Measurements from ENCODE around the gene RSL24D1. TPM values are rescaled to one million over a fixed set of nuclear protein-coding genes. Genes with fewer than 3 reads are reported as not detected.

RSL24D1 gene
- total and polyA plus RNA-seq, 7 donors: 37.9 to 73.7 (median 60.3) TPM

GRCh38 chr15:55240125-55240760 lies 43.5 kb upstream of the RSL24D1 start:
- Histone ChIP-seq H3K4me3 (no peak overlapping the region), H3K36me3 (ENCODE audit: insufficient read depth in 1 of 2, low read depth in 1 of 2) (no peaks in the 10 kb centered on the region), H3K27ac (no peak overlapping the region), H3K27me3 (ENCODE audit: insufficient read depth in 3 of 3, low read length in 2 of 3) (peaks cover 0 to 2% (median 0%) of the 10 kb centered on the region in 3 donors), H3K9me3 (no peaks in the 10 kb centered on the region), H3K4me1 (no peaks in the 10 kb centered on the region)
- WGBS, 3 donors: 66 to 76% (median 73%) methylated on average over 3 of the region's 3 CpGs
- intact Hi-C loops (cut with DNase I): no loop called here
- ATAC-seq: no peak
- no peak for DNase-seq
- no peak for TF ChIP-seq CTCF (IDR thresholded peaks at IDR 0.05)

DNA sequence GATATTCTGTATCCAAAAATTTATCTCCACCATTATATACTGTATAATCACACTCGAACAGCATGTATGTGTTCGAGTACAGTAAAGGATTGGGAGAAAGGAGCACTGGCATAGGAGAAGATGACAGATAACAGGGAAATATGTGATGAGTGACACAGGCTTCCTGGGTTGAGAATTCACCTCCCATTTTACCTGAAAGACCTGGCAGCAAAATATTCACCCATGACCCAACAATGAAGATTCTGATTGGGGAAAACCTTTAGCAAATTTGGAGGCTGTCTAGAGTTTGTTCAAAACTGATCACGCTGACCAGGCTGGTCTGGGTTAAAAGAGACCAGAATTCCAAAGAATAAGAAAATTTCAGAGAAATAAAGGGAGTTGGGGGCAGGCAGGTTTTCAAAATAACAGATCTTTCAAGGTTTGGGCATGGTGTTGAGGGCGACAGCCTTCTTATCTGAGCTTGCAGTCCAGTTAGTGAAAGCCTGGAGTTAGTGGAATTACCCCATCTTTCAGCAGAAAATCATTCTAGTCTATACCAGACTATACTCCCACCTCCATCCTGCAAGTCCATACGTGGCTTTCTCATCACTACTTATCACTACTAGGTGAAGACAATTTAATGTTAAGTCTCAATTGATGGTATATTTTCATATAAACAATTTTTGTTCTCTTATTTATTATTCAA lies 42.8 kb upstream of the RSL24D1 start:
- no peaks in the 10 kb centered on the region for H3K9me3 ChIP-seq
- H3K27ac ChIP-seq: no peak overlapping the region
- peaks cover 0 to 2% (median 0%) of the 10 kb centered on the region in 3 donors for H3K27me3 ChIP-seq (ENCODE audit: insufficient read depth in 3 of 3, low read length in 2 of 3)
- no peaks in the 10 kb centered on the region for H3K4me1 ChIP-seq
- no peak for DNase-seq
- no peak overlapping the region for H3K4me3 ChIP-seq
- WGBS, 3 donors: 77 to 91% (median 89%) methylated on average over 5 of the region's 5 CpGs
- TF ChIP-seq CTCF (IDR thresholded peaks at IDR 0.05): no peak
- H3K36me3 ChIP-seq (ENCODE audit: insufficient read depth in 1 of 2, low read depth in 1 of 2): no peaks in the 10 kb centered on the region
- intact Hi-C loops (cut with DNase I): no loop called here
- ATAC-seq: no peak

GRCh38 chr15:55238877-55239276 lies 42.1 kb upstream of the RSL24D1 start:
- no peak overlapping the region for H3K27ac ChIP-seq
- WGBS, 3 donors: 94 to 97% (median 94%) methylated on average over 2 of the region's 2 CpGs
- no peaks in the 10 kb centered on the region for H3K4me1 ChIP-seq
- no peaks in the 10 kb centered on the region for H3K9me3 ChIP-seq
- H3K27me3 ChIP-seq (ENCODE audit: insufficient read depth in 3 of 3, low read length in 2 of 3): no peaks in the 10 kb centered on the region
- DNase-seq (no peak), ATAC-seq (no peak)
- intact Hi-C loops (cut with DNase I): no loop called here
- H3K4me3 ChIP-seq: no peak overlapping the region
- no peaks in the 10 kb centered on the region for H3K36me3 ChIP-seq (ENCODE audit: insufficient read depth in 1 of 2, low read depth in 1 of 2)
- no peak for TF ChIP-seq CTCF (IDR thresholded peaks at IDR 0.05)

DNA sequence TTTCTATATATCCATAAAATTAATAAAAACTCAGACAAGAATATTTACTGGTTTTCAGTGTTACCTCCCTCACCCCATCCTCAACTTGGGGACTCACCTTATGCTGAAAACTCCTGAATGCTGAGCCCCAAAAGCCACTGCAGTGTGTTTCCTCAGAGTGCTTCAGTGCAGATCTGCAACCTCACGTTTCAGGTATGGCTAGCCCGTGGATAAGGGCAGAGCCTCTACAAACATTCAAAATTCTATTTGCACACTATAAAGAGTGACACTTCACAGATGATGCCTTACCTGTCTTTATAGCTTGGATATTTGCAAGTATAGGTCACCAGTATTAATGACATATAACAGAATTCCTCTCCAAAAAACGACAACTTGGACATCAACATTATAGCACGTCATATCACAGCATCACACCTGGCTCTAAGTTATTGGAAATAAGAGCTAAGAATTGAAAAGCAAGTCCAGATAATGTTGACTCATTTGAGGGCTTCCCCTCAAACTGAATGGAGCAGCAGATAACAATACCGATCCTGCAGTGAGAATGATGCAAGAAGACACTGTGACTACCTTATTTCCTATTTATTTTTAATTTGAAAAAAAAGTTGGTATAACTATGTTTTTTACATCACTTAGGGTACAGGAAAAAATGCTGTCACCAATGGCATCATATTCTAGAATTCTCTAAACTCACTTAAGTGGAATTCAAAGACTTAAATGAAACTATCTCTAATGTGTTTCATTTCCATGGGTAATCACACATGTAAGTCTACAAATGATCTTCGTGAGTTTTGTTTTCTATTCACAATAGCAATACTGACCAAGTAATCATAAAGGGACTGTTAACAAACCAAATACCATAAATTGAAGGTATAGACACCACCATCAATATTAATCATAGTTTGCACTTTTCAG lies 40.7 kb upstream of the RSL24D1 start:
- Histone ChIP-seq H3K4me3 (no peak overlapping the region), H3K4me1 (no peaks in the 10 kb centered on the region), H3K27ac (no peak overlapping the region), H3K36me3 (ENCODE audit: insufficient read depth in 1 of 2, low read depth in 1 of 2) (no peaks in the 10 kb centered on the region), H3K27me3 (ENCODE audit: insufficient read depth in 3 of 3, low read length in 2 of 3) (no peaks in the 10 kb centered on the region), H3K9me3 (no peaks in the 10 kb centered on the region)
- intact Hi-C loops (cut with DNase I): no loop called here
- no peak for DNase-seq
- no peak for TF ChIP-seq CTCF (IDR thresholded peaks at IDR 0.05)
- ATAC-seq: no peak
- WGBS, 3 donors: 90 to 94% (median 90%) methylated on average over 6 of the region's 6 CpGs
